ENCODE results near the gene NAMPT.

The NAMPT gene

GRCh38 chr7:106273009-106273668, 11.6 kb downstream of the NAMPT start:
- DNase-seq (ENCODE audit: low read depth), result no peak

- DNase-seq (ENCODE audit: low read depth), result no peak
These were observed 14.4 kb downstream of the NAMPT start for GRCh38 chr7:106270122-106270977.

GRCh38 chr7:106269254-106269961, 15.4 kb downstream of the NAMPT start:
- DNase-seq (ENCODE audit: low read depth), result no peak

- no peak for DNase-seq (ENCODE audit: low read depth)
These were observed 19.6 kb downstream of the NAMPT start for GRCh38 chr7:106265133-106265532.

GRCh38 chr7:106262221-106262881, 22.4 kb downstream of the NAMPT start:
- no peak for DNase-seq (ENCODE audit: low read depth)

- DNase-seq (ENCODE audit: low read depth), result no peak
These were observed 24.6 kb downstream of the NAMPT start for GRCh38 chr7:106260136-106260561.

GRCh38 chr7:106258789-106259188, 26.0 kb downstream of the NAMPT start:
- no peak for DNase-seq (ENCODE audit: low read depth)

- DNase-seq (ENCODE audit: low read depth), result no peak
These were observed 27.0 kb downstream of the NAMPT start for GRCh38 chr7:106257752-106258151.

GRCh38 chr7:106256144-106256543, 28.6 kb downstream of the NAMPT start:
- no peak for DNase-seq (ENCODE audit: low read depth)

GRCh38 chr7:106255246-106255645, 29.5 kb downstream of the NAMPT start:
- no peak for DNase-seq (ENCODE audit: low read depth)

GRCh38 chr7:106254525-106255116, 30.2 kb downstream of the NAMPT start:
- DNase-seq (ENCODE audit: low read depth), result no peak

- no peak for DNase-seq (ENCODE audit: low read depth)
These were observed 32.2 kb downstream of the NAMPT start for GRCh38 chr7:106252568-106252967.

- no peak for DNase-seq (ENCODE audit: low read depth)
These were observed 35.3 kb downstream of the NAMPT start for GRCh38 chr7:106249488-106249887.

- DNase-seq (ENCODE audit: low read depth), result no peak
These were observed 36.2 kb downstream of the NAMPT start for GRCh38 chr7:106248600-106248999.

- no peak for DNase-seq (ENCODE audit: low read depth)
These were observed 36.9 kb downstream of the NAMPT start for GRCh38 chr7:106247841-106248240.

GRCh38 chr7:106246902-106247711, 37.7 kb downstream of the NAMPT start:
- no peak for DNase-seq (ENCODE audit: low read depth)

GRCh38 chr7:106243893-106244292, 40.9 kb downstream of the NAMPT start:
- DNase-seq (ENCODE audit: low read depth), result no peak

- no peak for DNase-seq (ENCODE audit: low read depth)
These were observed 45.4 kb downstream of the NAMPT start for GRCh38 chr7:106239406-106239805.

- DNase-seq (ENCODE audit: low read depth), result no peak
These were observed 46.0 kb downstream of the NAMPT start for GRCh38 chr7:106238830-106239229.

- no peak for DNase-seq (ENCODE audit: low read depth)
These were observed 48.7 kb downstream of the NAMPT start for GRCh38 chr7:106236065-106236464.

- no peak for DNase-seq (ENCODE audit: low read depth)
These were observed 50.4 kb downstream of the NAMPT start for GRCh38 chr7:106234425-106234824.

Data from activated T-cell treated with anti-CD3 and anti-CD28 coated beads for 1 hour (primary cell).